DOHH2 (cell line): ENCODE results near the gene C4orf50.

Experiments
- H3F3A ChIP-seq: fragments of 200-600 bp; sonication (generic), shearing (Covaris generic); 2 replicates; pipeline ENCODE4 v1.6.0; 2016; ENCODE audit warnings: antibody characterized with exemption, mild to moderate bottlenecking; ENCODE audit not compliant: control insufficient read depth, insufficient read depth
- H3K27ac ChIP-seq: fragments of 200-600 bp; sonication (generic); 2 replicates; pipeline ENCODE4 v1.5.1; 2014; ENCODE audit warnings: low read depth, mild to moderate bottlenecking, low read length, moderate library complexity
- H3K27me3 ChIP-seq: fragments of 200-600 bp; sonication (generic); 2 replicates; pipeline ENCODE4 v1.6.1; 2014; ENCODE audit warnings: mild to moderate bottlenecking, low read length, mixed read lengths; ENCODE audit not compliant: control insufficient read depth
- H3K36me3 ChIP-seq: fragments of 200-600 bp; sonication (generic); 2 replicates; pipeline ENCODE4 v1.6.1; 2014; ENCODE audit warnings: mild to moderate bottlenecking, low read length, moderate library complexity, mixed read lengths; ENCODE audit not compliant: control insufficient read depth
- H3K4me1 ChIP-seq: fragments of 200-600 bp; sonication (generic); 2 replicates; pipeline ENCODE4 v1.6.1; 2014; ENCODE audit warnings: mild to moderate bottlenecking, low read length, mixed read lengths; ENCODE audit not compliant: control insufficient read depth
- H3K4me2 ChIP-seq: fragments of 200-600 bp; sonication (generic); 2 replicates; pipeline ENCODE4 v1.6.0; 2014; ENCODE audit warnings: mild to moderate bottlenecking, low read length, moderate library complexity
- H3K4me3 ChIP-seq: fragments of 200-600 bp; sonication (generic); 2 replicates; pipeline ENCODE4 v1.5.1; 2014; ENCODE audit warnings: mild to moderate bottlenecking, low read length, mixed read lengths
- H3K79me2 ChIP-seq: fragments of 200-600 bp; sonication (generic); 2 replicates; pipeline ENCODE4 v1.6.1; 2014; ENCODE audit warnings: mild to moderate bottlenecking, low read length, mixed read lengths; ENCODE audit not compliant: control insufficient read depth
- H3K9me2 ChIP-seq: fragments of 200-600 bp; sonication (generic); replicated peaks from 2 replicates; pipeline ENCODE4 v1.6.1; 2014; ENCODE audit warnings: mild to moderate bottlenecking, low read length, mixed read lengths; ENCODE audit not compliant: control insufficient read depth
- H3K9me3 ChIP-seq: fragments of 200-600 bp; sonication (generic); 2 replicates; pipeline ENCODE4 v1.6.1; 2014; ENCODE audit warnings: antibody characterized with exemption, low read length, mixed read lengths; ENCODE audit not compliant: control insufficient read depth, insufficient read depth
- H4K20me1 ChIP-seq: fragments of 200-600 bp; sonication (generic); 2 replicates; pipeline ENCODE4 v1.6.0; 2014; ENCODE audit warnings: low read depth, mild to moderate bottlenecking, antibody characterized with exemption, low read length, moderate library complexity; ENCODE audit not compliant: control insufficient read depth, insufficient read depth
- EZH2phosphoT487 ChIP-seq: fragments of 200-600 bp; sonication (generic); IDR thresholded peaks from 2 replicates; pipeline ENCODE4 v1.6.1; 2017; ENCODE audit warnings: borderline replicate concordance, mild to moderate bottlenecking, antibody characterized with exemption, low read length, moderate library complexity, mixed read lengths
- TF ChIP-seq, protein P1 (sequence below): fragments of 200-600 bp; sonication (generic); IDR thresholded peaks from one replicate; pipeline ENCODE4 v1.5.1; 2014; ENCODE audit warnings: antibody characterized with exemption, mild to moderate bottlenecking, low read depth, low read length; ENCODE audit not compliant: poor library complexity, severe bottlenecking

The C4orf50 gene

GRCh38 chr4:5882947-5883346, 135.3 kb downstream of the C4orf50 start:
- H3K9me2 ChIP-seq, result no peaks in the 10 kb centered on the region

DNA sequence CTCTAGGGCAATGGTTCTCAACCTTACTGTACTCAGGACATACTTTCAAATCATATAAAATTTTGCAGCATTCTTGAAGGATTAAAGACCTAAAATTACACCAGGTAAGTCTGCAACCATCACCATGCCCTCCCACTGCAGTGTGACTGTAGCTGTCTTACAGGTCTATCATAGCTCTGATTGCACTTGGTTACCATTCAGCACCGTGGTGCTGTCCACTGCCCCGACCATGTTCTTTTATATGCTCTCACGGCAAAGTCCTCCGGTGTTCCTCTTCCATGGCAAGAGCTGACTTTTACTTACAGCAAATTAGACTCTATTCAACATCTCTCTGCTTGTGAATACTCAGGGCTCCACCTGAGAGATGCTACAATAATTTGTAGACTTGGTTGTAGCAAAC, 136.9 kb downstream of the C4orf50 start:
- Histone ChIP-seq H3K9me2 (no peaks in the 10 kb centered on the region), H3K36me3 (no peaks in the 10 kb centered on the region), H3K27ac (no peak overlapping the region), H3K4me3 (no peak overlapping the region), H3K9me3 (no peaks in the 10 kb centered on the region), H3K27me3 (no peaks in the 10 kb centered on the region), H3K4me2 (no peak overlapping the region), H3F3A (no peaks in the 10 kb centered on the region), H3K79me2 (no peaks in the 10 kb centered on the region), H3K4me1 (no peaks in the 10 kb centered on the region), H4K20me1 (no peaks in the 10 kb centered on the region)
- TF ChIP-seq, protein P1, sequence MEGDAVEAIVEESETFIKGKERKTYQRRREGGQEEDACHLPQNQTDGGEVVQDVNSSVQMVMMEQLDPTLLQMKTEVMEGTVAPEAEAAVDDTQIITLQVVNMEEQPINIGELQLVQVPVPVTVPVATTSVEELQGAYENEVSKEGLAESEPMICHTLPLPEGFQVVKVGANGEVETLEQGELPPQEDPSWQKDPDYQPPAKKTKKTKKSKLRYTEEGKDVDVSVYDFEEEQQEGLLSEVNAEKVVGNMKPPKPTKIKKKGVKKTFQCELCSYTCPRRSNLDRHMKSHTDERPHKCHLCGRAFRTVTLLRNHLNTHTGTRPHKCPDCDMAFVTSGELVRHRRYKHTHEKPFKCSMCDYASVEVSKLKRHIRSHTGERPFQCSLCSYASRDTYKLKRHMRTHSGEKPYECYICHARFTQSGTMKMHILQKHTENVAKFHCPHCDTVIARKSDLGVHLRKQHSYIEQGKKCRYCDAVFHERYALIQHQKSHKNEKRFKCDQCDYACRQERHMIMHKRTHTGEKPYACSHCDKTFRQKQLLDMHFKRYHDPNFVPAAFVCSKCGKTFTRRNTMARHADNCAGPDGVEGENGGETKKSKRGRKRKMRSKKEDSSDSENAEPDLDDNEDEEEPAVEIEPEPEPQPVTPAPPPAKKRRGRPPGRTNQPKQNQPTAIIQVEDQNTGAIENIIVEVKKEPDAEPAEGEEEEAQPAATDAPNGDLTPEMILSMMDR, result no peak
- no peak for TF ChIP-seq EZH2phosphoT487

More at GRCh38 chr4:5882947-5883346, 135.3 kb downstream of the C4orf50 start:
- TF ChIP-seq EZH2phosphoT487, result no peak
- TF ChIP-seq, protein P1, result no peak
- no peaks in the 10 kb centered on the region for H3F3A ChIP-seq
- H3K27me3 ChIP-seq, result no peaks in the 10 kb centered on the region
- no peaks in the 10 kb centered on the region for H3K9me3 ChIP-seq
- H3K4me1 ChIP-seq, result no peaks in the 10 kb centered on the region
- no peaks in the 10 kb centered on the region for H3K36me3 ChIP-seq
- H4K20me1 ChIP-seq, result no peaks in the 10 kb centered on the region
- no peak overlapping the region for H3K4me3 ChIP-seq
- H3K79me2 ChIP-seq, result no peaks in the 10 kb centered on the region
- no peak overlapping the region for H3K27ac ChIP-seq
- no peak overlapping the region for H3K4me2 ChIP-seq

DNA sequence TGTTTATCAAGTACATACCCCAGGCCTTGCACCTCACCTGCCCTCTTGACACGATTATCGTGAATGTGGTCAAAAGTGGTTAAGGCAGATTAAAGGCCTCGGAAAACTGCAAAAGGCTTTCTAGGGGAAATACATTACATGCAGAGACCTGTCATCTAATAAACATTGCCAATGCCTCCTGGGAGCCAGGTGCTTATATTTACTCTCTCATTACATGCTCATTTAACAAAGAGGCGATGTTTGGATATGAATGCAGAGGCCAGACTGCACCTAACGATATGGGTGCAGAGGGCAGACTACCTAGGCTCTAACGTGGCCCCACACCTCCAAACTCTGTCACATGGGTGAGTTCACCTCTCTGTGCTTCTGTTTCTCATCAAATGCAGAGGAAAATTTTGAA, 139.9 kb downstream of the C4orf50 start:
- H3K79me2 ChIP-seq, result no peaks in the 10 kb centered on the region
- no peaks in the 10 kb centered on the region for H3K9me2 ChIP-seq
- no peaks in the 10 kb centered on the region for H3K9me3 ChIP-seq
- no peak overlapping the region for H3K4me2 ChIP-seq
- H3F3A ChIP-seq, result no peaks in the 10 kb centered on the region
- no peaks in the 10 kb centered on the region for H3K4me1 ChIP-seq
- no peak overlapping the region for H3K4me3 ChIP-seq
- TF ChIP-seq, protein P1, result no peak
- TF ChIP-seq EZH2phosphoT487, result no peak
- no peaks in the 10 kb centered on the region for H3K36me3 ChIP-seq
- no peaks in the 10 kb centered on the region for H4K20me1 ChIP-seq
- no peaks in the 10 kb centered on the region for H3K27me3 ChIP-seq
- H3K27ac ChIP-seq, result no peak overlapping the region

DNA sequence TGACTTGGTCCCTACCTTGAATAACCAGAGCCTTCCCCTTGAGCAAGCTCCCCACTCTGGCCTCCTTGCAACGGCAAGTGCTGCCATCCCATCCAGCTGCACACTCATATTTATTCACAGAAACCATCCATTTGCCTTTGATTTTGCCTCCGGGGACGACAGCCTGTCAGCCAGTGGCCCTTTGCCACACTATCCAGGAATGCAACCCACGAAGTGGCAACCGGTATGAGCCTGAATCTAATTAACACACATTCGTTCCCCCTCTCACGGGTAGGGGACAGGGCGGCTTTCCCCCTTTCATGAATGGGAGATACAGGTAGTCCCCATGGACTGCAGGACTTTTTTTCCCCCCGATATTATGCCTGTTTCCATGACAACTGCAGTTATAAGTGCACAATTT, 140.8 kb downstream of the C4orf50 start:
- Histone ChIP-seq H3K4me2 (no peak overlapping the region), H3K9me3 (no peaks in the 10 kb centered on the region), H3K9me2 (no peaks in the 10 kb centered on the region), H3K27me3 (no peaks in the 10 kb centered on the region), H4K20me1 (no peaks in the 10 kb centered on the region), H3K36me3 (no peaks in the 10 kb centered on the region), H3K4me1 (no peaks in the 10 kb centered on the region), H3F3A (no peaks in the 10 kb centered on the region), H3K27ac (no peak overlapping the region), H3K4me3 (no peak overlapping the region), H3K79me2 (no peaks in the 10 kb centered on the region)
- TF ChIP-seq EZH2phosphoT487, result no peak
- TF ChIP-seq, protein P1, result no peak
